ENCODE data around the gene MPHOSPH9. TPM values are rescaled to one million over a fixed set of nuclear protein-coding genes. Genes with fewer than 3 reads are reported as not detected.
A peak's percentile ranks its signal among the peaks of the same experiment; 100 is the strongest.

MPHOSPH9 gene
- total and polyA plus RNA-seq, 2 of the 13 experiments (the other 11 are each of a cell fraction or from before 2014, with no cell fraction given): 20.3 to 63.4 TPM

GRCh38 chr12:123269896-123270213 is 36.9 kb upstream of the MPHOSPH9 start (continued):
- TF ChIP-seq TBX3 (IDR thresholded peaks at IDR 0.05; ENCODE audit: borderline replicate concordance) (0 out of 2 replicates have a peak, but pooled peaks have one; percentile 43), KDM4B (CRISPR knock-in tag; IDR thresholded peaks at IDR 0.05) (no peak), MZF1 (CRISPR knock-in tag; IDR thresholded peaks at IDR 0.05; ENCODE audit: borderline replicate concordance) (no peak), ZNF547 (CRISPR knock-in tag; IDR thresholded peaks at IDR 0.05) (0 out of 2 replicates have a peak, but pooled peaks have one; percentile 17), RFX5 (IDR thresholded peaks at IDR 0.05; ENCODE audit: low read depth, low read length) (peak; percentile 94), THAP11 (CRISPR knock-in tag; IDR thresholded peaks at IDR 0.05) (no peak), ZNF83 (CRISPR knock-in tag; IDR thresholded peaks at IDR 0.05; ENCODE audit: borderline replicate concordance) (0 out of 2 replicates have a peak, but pooled peaks have one; percentile 42), MXD3 (CRISPR knock-in tag; IDR thresholded peaks at IDR 0.05) (0 out of 2 replicates have a peak, but pooled peaks have one; percentile 7), SAP130 (CRISPR knock-in tag; IDR thresholded peaks at IDR 0.05; ENCODE audit: low read depth) (peak; percentile 82), ELF3 (CRISPR knock-in tag; IDR thresholded peaks at IDR 0.05) (0 out of 2 replicates have a peak, but pooled peaks have one; percentile 9), FOXP1 (IDR thresholded peaks at IDR 0.05) (no peak), FOXP1 (CRISPR knock-in tag; IDR thresholded peaks at IDR 0.05) (0 out of 2 replicates have a peak, but pooled peaks have one; percentile 4), HNF4G (IDR thresholded peaks at IDR 0.05; ENCODE audit: borderline replicate concordance, low read depth, low read length) (no peak), HNF4G (CRISPR knock-in tag; IDR thresholded peaks at IDR 0.05; ENCODE audit: borderline replicate concordance, low read depth) (no peak), AKAP8 (CRISPR knock-in tag; IDR thresholded peaks at IDR 0.05) (0 out of 2 replicates have a peak, but pooled peaks have one; percentile 32), TBL1XR1 (IDR thresholded peaks at IDR 0.05; ENCODE audit: borderline replicate concordance, low read length, partially characterized antibody) (no peak), KDM3A (CRISPR knock-in tag; IDR thresholded peaks at IDR 0.05; ENCODE audit: low read depth) (no peak), ARHGAP35 (CRISPR knock-in tag; IDR thresholded peaks at IDR 0.05; ENCODE audit: borderline replicate concordance) (no peak), FOSL2 (CRISPR knock-in tag; IDR thresholded peaks at IDR 0.05) (no peak; the same call in 1 of the 2 replicates), ZBTB14 (CRISPR knock-in tag; IDR thresholded peaks at IDR 0.05) (no peak), HIC2 (CRISPR knock-in tag; IDR thresholded peaks at IDR 0.05; ENCODE audit: low read depth) (peak; percentile 61; the same call in 1 of the 2 replicates), PCBP1 (IDR thresholded peaks at IDR 0.05; ENCODE audit: borderline replicate concordance, low read depth, low read length) (0 out of 2 replicates have a peak, but pooled peaks have one; percentile 13)
- TF ChIP-seq, protein P1, sequence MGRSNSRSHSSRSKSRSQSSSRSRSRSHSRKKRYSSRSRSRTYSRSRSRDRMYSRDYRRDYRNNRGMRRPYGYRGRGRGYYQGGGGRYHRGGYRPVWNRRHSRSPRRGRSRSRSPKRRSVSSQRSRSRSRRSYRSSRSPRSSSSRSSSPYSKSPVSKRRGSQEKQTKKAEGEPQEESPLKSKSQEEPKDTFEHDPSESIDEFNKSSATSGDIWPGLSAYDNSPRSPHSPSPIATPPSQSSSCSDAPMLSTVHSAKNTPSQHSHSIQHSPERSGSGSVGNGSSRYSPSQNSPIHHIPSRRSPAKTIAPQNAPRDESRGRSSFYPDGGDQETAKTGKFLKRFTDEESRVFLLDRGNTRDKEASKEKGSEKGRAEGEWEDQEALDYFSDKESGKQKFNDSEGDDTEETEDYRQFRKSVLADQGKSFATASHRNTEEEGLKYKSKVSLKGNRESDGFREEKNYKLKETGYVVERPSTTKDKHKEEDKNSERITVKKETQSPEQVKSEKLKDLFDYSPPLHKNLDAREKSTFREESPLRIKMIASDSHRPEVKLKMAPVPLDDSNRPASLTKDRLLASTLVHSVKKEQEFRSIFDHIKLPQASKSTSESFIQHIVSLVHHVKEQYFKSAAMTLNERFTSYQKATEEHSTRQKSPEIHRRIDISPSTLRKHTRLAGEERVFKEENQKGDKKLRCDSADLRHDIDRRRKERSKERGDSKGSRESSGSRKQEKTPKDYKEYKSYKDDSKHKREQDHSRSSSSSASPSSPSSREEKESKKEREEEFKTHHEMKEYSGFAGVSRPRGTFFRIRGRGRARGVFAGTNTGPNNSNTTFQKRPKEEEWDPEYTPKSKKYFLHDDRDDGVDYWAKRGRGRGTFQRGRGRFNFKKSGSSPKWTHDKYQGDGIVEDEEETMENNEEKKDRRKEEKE (IDR thresholded peaks at IDR 0.05): no peak
- TF ChIP-seq, protein P2, sequence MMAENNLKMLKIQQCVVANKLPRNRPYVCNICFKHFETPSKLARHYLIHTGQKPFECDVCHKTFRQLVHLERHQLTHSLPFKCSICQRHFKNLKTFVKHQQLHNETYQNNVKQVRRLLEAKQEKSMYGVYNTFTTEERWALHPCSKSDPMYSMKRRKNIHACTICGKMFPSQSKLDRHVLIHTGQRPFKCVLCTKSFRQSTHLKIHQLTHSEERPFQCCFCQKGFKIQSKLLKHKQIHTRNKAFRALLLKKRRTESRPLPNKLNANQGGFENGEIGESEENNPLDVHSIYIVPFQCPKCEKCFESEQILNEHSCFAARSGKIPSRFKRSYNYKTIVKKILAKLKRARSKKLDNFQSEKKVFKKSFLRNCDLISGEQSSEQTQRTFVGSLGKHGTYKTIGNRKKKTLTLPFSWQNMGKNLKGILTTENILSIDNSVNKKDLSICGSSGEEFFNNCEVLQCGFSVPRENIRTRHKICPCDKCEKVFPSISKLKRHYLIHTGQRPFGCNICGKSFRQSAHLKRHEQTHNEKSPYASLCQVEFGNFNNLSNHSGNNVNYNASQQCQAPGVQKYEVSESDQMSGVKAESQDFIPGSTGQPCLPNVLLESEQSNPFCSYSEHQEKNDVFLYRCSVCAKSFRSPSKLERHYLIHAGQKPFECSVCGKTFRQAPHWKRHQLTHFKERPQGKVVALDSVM (CRISPR knock-in tag; IDR thresholded peaks at IDR 0.05): 0 out of 2 replicates have a peak, but pooled peaks have one; percentile 15
